NCI-H82 treated with DMSO at 0.1 percent for 48 hours (cell line): ENCODE measurements around the gene GLYATL2.

Experiments used
- DNase-seq: peaks from one replicate; lab custom pipeline; 2025; ENCODE audit not compliant: unreplicated experiment; lab: John Stamatoyannopoulos, UW

GLYATL2 gene

DNA sequence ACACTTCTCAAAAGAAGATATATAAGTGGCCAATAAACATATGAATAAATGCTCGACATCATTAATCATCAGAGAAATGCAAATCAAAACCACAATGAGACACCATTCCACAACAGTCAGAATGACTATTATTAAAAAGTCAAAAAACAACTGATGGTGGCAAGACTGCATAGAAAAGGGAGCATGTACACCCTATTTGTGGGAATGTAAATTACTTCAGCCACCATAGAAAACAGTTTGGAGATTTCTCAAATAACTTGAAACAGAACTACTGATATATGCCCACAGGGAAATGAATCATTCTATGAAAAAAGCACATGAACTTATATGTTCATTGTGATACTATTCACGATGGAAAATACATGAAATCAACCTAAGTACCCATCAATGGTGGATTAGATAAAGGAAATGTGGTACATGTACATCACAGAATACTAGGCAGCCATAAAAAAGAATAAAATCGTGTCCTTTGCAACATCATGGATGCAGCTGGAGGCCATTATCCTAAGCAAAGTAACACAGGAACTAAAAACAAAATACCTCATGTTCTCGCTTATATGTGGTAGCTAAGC, 42.4 kb downstream of the GLYATL2 start:
- DNase-seq = no peak

DNA sequence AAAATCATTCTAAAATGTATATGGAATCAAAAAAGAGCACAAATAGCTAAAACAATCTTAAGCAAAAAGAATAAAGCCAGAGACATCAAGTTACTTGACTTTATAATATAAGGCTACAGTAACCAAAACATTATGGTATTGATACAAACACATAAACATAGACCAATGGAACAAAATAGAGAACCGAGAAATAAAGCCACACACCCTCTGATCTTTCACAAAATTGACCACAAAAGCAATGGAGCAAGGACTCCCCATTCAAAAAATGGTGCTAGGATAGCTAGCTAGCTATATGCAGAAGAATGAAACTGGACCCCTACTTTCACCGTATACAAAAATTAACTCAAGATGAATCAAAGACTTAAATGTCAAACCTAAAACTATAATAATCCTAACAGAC, 43.2 kb downstream of the GLYATL2 start:
- DNase-seq = no peak

DNA sequence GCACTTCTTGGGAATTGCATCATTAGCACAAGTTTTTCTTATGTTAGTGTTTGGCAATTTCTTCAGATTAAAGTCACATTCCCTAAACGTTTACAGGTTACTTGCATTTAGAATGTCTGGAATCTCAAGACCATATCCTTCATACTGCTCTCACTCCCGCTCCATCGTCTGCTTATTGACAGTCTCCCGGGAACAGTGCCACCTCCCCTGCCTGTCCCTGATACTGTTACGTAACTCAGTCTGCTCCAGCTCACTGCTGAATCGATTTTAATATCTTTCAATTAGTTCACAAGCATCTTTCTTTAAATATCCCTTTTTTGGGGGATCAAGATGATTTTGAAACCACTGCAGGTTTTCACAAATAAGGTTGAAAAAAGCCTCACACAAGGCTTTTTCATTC, 48.2 kb downstream of the GLYATL2 start:
- no peak for DNase-seq

DNA sequence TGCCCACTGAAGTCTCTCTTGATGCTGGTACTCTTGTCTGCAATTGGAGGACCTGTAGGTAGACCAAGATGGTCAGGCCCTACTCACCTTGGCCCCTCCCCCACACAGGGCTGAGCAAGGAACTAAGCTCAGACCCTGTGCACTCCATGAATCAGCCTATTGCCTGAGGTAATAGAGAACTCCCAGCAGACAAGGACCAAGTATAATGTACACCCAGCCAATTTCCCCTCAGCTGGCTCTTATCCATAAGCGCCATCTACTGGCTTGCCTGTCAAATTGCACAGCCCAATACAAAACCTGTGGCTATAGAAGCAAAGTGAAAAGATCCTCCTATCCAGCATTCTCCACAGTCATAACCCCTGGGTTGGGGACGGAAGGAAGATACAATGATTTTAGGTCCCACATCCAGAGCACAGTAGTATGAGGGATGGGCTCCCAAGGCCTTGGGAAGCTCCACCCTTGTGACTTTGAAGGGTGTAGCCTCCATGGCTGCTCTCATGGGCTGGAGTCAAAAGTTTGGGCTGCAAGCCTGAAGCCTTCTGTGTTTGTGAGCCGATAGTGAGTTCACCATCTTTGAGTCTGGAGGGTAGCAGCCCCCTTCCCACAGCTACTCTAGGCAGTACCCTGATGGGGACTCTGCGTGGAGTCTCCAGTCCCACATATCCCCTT, 56.0 kb downstream of the GLYATL2 start:
- peak; percentile 6 for DNase-seq

DNA sequence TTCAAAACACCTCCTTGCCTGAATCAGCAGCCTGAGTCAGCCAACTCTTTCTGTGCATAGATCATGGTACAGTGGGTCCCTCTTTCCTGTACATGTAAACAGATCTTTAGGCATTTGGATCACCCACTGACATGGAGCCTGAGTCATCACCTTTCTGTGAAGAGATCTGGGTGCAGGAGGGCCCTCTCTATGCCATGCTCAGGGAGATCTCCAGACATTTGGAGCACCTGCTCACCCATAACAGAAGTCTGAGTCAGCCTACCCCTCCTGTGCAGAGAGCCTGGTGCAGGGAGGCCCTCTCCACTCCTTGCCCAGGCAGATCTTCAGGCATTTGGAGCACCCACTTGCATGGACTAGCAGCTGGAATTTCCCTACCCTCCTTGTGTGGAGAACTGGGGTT, 56.6 kb downstream of the GLYATL2 start:
- no peak for DNase-seq

DNA sequence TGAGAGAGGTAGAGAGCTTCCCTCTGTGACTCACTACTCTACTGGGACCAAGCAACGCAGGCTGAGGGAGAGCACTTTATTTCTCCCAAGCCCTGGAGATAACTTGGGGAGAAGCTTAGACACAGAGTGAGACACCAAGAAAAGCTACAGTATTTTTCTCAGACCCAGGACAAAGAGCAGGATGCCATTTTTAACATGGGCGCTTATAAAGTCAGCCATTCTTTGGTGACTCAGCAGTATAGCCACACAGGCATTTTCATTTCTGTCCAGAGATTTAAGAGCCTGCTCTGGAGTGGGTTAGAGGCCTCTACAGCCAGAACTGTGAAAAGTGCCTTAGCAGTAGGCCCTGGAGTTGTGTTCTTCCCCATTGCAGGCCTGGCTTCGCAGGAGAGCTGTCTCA, 57.8 kb downstream of the GLYATL2 start:
- DNase-seq = no peak

DNA sequence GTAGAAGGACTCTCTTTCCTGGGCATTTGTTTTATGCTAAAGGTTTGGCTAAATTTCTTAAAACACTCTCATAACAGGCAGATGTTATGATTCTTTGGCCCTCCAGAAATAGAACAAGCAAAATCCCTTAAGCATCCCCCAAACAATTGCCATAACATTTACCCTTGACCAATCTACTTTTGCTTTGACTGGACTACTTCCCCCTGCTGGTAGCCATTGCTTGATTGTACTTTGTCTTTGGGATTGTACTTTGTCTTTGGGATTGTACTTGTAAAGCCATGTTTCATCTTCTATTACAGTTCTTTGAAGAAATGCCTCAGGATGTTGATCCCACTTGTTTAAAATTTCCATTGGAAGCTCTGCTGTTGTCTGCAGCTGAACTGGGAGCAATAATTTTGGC, 59.5 kb downstream of the GLYATL2 start:
- no peak for DNase-seq
